ENCODE data around the gene BUD13.
"Not testable (repeated sequence)": the region's sequence is repeated elsewhere in the genome, so short reads cannot be mapped to it uniquely, and the experiment has no call there.

BUD13 gene

DNA sequence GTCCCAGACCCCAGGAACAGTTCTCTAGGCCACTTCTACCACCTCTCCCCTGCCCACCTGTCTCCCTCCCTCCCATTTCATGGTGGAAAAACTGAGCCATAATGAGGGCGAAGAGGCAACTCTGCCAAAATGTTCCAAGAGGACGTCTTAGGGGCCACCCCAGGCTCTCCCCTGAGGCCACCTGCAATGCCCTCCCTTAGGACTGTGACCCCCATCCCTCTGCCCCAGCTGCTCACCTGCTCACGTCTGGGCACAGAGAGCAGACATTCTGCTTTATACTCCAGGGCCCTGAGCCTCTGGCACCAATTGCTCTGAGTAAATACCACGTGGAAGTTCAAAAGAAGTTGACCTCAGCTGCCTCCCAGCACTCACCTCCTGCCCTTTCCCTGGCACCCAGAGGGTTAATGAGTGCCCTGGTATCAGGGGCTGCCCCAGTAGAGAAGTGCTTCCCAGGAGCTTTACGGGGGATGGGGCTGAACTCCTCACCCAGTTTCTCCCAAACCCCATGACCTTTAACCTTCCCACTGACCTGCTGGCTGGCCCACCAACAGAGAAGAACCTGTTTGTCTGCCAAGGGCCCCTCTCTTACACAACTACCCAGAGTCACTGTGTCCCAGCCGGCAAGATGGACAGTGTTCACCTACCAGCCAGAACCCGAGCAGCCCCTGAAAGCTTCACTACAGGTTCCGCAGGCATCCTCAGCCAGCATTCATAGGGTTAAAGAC, 19.5 kb upstream of the BUD13 start:
- no peak for DNase-seq

DNA sequence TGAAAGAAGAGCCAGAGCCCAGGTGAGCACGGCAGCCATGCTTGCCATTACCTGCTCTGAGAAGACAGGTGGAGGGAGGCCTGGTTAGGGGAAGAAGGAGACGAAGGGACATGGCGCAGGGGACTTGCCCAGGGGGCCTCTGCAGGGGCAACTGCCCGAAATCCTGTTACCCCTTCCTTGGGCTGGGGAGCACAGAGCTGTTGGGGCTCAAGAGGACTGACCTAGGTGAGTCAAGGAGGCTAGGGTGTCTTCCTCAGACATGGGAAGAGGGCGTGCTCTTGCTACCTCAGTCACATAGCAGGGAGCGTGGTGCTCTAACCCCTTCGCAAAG, 19.0 kb upstream of the BUD13 start, which contains the start of gene APOA5:
Gene APOA5, minus strand, starts transcription at position 67 of the 331 bp plus-strand sequence. Its CDS starts 19 bp downstream, at position 48.
- DNase-seq = no peak

DNA sequence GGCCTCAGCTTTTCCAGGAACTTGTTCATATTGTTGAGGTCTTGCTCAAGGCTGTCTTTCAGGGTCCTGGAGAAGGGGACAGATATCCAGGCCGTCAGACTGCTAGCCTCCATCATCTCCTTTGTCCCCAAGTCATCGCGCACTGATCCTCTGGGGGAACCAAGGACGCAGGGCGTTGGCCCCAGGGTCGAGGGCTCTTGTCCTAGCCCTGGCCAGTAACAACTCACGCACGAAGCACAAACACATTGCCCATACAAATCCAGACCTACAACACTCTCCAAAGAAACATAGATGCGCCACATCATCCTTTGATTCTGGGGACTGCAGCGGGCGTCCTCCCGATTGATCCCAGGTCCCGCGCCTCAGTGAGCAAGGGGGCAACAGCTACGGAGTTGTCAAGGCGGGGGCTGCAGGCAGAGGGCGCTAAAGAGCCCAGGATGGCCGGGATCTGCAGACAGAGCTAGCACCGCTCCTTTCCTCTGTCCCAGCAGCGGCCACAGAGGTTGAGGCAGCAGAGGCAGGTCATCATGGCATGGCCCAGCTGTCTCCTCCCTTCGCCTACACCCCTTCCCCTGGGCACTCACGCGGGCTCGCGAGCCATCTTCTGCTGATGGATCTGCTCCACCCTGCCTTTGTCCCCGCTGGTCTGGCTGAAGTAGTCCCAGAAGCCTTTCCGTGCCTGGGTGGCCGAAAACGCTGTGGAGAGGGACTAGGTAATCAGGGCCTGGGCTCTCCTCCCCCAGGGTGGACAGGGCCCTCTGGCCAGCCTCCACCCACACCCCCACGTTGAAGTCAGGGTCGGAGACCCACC, 18.4 kb upstream of the BUD13 start:
- DNase-seq = peak; percentile 83

DNA sequence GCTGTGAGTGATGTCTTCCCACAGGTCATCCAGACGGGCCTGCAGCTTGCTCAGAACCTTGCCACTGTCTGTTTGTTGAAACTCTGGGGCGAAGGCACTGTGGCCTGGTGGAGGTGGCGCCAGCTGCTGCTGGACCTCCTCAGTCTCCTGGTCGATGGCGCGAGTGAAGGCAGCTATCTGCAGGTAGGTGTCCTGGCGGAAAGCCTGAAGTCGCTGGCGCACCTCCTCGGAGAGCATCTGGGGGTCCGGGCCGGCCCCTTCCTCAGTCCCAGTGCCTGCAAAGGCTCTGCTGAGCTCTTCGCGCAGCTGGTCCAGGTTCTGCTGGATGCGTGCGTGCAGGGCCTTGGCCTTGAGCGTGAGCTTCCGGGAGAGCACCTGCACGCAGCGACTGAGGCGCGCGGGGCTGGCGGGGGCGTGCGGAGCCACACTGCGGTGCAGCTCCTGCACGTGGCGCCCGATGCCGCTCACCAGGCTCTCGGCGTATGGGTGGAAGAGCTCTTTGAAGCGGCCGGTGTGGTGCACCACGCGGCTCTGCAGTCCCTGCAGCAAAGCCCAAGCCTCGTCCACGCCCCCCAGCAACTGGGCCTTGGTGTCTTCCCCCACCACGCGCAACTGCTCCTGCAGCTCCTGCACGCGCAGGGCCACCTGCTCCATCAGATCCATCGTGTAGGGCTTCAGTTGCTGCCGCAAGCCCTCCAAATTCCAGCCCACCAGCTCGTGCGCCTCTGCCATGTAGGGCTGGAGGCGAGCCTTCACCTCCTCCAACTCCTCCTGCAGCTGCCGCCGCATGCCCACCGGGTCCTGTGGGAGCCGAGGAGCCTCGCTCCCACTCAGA, 17.6 kb upstream of the BUD13 start:
- DNase-seq = no peak

DNA sequence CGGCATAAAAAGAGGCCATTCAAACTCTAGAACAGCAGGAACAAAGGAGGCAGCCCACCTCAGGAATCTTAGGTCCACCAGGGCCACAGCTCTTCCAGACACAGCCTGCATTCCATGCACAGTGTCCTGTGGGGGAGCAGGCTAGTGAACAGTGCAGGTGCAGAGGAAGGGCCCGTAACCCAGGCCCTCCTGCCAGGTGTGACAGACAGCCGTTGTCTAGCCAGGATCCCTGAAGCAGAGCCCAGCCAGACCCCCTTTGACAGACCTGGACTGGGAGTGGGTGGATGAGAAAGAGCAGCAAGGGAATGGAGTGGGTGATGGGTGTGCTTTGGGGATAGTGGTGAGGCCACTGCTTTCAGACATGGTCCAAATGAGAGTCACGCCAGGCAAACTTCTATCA, 16.2 kb upstream of the BUD13 start:
- DNase-seq = no peak

DNA sequence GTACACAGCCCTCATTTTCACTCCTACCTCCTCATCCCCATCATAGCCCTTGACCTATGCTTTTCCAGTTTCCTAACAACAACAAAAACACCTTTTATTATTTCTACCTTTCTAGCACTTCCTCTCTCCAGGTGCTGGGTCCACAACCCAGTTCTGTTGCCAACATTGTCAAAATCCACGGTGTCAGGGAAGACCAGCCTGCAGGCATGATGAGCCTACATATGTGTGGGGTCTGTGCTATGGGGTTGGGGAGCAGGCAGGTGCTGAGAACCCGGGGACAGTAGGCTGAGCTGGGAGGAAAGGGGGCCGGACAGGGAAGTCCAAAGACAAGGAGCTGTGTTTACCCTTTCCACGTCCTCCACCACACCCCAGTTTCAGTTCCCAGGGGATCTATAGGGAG, 15.7 kb upstream of the BUD13 start:
- DNase-seq = no peak

DNA sequence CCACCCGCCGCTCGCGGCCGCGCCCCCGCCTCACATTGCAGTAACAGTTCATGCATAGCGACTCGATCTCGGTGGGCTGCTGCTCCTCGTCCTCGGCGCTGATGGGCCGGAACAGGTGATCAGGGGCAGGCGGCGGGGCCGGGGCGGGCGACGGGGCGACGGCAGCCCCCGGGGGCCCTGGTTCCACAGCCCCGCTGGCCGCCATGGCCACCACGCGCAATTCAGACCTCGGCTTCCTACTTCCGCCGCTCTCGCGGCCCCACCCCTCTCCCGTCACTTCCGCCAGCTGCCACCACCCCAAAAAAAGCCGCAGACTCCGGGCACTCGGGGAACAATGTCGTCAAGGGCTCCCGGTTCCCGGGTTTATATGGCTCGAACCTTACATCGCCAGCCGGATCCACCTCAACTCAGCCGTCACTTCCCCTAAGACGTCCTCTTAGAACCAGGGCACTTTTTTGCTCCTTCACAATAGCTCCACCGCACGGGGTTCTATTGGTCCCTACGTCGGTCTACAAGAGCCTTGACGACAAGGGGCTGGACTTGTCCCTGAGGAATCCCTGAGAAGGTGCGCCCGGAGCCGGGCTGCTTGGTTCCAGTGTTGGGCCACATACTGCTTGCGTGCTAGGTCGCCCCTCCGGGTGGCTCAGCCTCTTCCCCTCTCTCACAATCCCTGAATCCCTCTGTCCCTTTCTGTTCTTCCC, 15.1 kb upstream of the BUD13 start, which contains the start of gene ZPR1:
Gene ZPR1, minus strand, starts transcription at position 238 of the 701 bp plus-strand sequence. Its CDS starts 33 bp downstream, at position 205.
- DNase-seq = peak; percentile 75

DNA sequence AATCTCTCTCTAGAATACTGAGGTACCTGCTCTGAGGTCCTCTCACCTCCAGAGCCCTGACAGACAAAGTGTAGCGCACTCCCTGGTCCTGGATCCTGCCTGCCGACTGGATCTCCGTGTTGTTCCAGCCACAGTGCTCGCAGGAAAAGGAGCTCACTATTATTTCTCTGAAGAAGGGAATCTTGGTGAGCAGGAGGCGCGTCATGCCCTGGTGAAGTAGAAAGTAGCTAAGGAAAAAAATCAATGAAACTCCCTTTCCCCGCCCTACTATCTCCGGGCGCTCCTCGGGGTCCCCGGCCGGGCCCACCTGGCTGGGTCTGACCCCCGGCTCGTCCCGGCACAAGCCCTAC, 14.6 kb upstream of the BUD13 start:
- no peak for DNase-seq

DNA sequence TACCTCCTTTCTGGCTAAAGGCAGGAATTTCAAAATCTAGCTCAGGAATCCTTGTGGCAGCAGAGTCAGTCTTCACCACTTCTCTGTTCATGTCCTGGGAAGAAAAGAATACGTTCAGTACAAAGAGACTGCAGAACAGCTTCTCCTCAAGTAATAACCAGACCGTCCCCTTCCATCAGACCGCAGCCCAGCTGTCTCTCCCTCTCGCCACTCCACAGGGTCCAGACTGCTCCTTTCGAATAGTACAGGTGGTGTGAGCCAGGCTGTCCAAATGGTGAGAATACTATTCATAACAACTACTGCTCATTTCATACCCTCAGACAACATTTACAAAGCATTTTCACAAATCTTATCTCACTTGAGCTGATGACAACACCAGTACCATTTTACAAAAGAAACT, 14.2 kb upstream of the BUD13 start:
- no peak for DNase-seq

DNA sequence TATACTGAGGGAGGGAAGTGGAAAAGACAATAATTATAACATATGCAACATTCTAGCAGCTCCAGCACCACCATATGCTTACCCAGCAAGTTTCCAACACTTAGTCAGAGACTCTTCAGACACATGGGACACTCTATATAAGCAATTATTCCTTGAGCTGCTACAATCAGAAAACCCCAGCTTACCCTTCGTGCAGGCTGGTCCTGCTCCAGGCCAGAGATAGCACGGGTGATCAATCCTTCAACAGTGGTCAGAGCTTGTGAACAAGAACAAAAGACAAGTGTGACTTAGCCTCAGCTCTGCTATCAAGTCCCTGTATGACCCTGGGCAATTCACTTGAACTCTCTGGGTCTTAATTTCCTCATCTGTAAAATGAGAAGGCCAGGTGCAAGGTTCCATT, 13.5 kb upstream of the BUD13 start:
- no peak for DNase-seq

DNA sequence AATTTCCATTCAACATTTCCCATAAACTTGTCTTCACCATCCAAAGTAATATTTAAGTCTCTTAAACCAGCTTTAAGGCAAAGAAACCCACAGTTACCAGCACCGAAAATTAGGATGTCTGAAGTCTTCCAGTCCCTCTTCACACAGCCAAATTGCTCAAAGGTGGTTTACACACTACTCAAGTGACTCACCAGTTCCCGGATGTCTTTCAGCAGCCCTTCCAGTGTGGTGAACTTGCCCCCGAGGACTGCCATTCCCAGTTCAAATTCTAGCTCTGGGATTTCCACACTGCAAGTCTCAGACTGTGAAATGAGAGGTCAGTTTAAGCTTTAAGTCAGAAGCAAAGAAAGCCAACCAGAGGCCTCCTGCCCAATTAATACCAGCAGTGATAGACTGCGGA, 9.9 kb upstream of the BUD13 start:
- no peak for DNase-seq

DNA sequence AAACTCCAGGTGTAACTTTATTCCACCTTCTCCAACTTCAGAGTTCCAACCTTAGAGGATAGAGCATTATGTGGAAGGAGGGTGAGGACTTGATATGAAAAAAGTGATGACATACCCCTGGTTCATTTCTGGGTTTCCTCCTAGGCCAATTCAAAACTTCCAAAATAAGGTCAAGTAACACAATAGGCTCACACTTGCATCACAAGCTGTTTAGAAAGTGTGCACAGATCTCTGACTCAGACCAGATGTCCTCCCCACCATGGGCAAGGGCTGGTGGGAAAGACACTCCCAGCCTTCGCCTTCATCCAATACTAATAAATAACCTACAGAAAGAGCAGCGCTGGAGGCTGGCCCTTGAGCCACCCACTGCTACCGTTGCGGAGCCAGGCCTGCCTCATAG, 5.8 kb upstream of the BUD13 start:
- no peak for DNase-seq

DNA sequence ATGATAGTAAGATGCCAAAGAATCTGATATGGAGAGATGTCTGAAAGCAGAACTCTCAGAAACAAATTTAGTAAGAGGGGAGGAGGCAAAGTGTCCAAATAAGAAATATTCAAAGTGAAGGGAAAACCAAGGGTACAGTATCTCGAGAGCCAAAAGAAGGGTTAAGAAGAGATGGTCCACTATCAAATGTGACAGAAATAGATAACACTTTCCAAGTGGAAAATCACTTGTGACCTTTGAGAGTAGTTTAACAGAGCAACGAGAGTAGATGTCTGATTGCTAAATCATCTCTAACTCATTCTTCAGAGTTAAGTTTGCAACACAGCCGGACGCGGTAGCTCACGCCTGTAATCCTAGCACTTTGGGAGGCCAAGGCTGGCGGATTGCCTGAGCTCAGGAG, 4.3 kb upstream of the BUD13 start:
- DNase-seq = no peak

DNA sequence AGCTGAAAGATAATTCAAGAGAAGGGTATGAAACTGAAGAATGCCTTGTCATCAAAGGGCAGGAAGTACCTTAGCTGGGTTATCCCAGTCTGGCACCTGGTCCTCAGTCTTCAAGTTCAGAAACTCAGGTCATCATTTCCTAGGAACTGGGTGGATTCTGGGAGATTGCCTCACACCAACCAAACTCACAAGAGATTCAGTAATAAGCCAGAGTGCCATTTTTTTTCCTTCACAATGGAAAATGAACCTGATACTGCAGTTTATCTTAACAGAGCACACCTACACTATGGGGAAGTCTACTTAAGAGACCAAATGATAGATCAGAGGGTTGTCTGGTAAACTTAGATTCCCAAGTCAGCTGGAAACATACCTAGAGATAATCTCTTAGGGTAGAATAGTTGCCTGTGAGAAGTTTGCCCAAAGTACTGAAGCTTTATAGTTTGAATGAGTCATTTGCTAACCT, 3.8 kb upstream of the BUD13 start:
- DNase-seq = no peak

DNA sequence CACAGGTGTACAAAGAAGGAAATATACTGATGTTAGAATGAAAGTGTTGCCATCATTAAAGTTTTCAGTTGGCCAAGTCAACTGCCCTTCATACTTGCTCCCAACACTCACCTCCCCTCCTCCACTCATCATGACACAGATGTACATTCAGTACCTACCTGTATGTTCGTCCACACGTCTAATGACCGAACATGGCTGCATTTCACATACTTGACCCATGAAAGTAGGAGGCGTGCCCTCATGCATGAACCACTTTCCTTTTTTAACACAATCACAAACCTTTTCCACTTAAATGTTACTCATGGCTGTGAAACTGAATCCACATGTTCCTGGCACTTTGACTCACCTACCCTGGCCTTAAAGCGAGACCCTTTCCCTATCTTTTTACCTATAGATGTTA, 3.2 kb upstream of the BUD13 start:
- DNase-seq = no peak

DNA sequence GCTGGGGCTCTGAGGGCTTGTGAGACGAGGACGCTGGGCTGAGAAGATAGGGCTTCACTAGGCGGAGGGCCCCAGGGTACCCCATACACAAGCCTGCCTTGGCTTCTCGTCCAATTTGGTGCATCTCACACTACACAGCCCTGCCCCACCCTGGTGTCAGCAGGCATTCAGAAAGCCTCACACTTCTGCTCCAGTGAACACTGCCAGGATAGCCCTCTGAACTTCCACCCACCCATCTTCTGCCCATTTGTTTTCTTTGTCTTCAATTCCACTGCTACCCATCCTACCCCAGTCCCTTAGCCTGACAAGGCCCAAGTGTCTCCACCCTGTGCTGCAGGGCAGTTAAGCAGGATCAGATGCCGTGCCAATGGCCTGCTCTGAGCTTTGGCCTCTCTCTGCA, 1.9 kb upstream of the BUD13 start:
- DNase-seq = no peak

DNA sequence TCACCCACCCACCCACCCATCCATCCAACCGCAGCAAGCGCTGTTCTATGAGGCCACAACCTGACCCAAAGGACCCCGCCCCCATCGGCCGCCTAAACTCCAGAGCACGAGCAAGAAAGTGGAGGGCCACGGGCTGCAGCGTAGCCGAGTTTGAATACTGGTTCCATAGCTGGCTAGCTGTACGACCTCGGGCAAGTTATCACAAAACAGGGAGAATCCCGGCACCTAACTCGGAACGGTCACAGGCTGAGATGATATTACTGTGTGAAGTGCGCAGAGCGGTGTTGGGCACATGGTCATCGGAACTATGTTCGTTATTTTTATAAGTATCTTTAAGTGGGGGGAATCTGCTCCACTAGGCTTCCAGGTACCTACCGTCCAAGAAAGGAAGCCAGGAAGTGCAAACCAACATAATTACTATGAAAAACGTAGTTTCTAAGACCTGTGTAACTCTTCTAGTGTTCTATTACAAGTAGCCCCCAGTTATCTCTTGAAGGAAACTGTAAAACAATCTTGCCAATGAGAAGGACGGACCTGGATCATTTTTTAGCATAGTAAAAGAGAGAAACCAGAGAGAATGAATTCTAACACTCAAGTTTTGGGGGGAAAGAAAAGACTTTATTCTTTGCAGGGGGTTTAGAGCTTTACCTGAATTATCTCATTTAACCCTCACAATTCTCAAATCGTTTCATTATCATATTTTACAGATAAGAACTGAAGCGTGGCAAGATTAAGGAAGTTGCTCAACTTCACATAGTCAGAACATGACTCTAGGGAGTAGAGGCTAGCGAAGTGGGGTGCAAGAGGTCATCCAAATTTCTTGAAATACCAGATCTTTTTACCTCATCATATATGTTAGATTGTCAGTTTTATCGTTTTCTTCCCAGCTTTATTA, 663 bp upstream of the BUD13 start:
- DNase-seq = no peak

DNA sequence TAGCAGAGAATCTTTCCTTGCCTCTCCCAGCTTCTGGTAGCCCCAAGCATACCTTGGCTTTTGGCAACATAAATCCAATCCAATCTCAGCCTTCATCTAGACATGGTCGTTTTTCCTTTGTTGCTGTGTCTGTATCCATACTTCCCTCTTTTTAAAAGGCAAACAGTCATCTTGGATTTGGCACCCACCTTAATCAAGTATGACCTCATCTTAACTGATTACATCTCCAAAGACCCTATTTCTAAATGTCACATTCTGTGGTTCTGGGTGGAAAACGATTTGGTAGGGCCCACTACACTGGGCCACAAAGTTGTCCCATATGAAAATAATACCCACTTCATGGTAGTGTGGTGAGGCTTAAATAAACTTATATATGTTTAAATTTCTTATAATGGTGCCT, 852 bp downstream of the BUD13 start:
- no peak for DNase-seq

DNA sequence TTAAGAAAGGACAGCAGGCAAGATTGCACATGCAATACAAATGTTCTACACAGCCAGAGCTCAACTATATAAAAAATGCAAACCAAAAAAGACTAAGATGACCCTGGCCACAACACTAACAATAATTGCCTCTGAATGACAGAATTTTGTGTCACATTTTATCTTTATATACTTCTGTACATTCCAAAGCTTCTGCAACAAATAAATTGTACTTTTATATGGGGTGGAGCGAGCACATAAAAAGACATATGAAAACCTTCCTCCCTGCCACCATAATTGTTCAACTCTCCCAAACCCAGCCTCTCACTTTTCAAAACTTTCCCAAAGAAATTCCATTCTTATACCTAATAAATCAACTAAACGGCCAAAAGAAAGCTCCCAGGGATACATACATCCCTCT, 10.7 kb downstream of the BUD13 start:
- DNase-seq = no peak

DNA sequence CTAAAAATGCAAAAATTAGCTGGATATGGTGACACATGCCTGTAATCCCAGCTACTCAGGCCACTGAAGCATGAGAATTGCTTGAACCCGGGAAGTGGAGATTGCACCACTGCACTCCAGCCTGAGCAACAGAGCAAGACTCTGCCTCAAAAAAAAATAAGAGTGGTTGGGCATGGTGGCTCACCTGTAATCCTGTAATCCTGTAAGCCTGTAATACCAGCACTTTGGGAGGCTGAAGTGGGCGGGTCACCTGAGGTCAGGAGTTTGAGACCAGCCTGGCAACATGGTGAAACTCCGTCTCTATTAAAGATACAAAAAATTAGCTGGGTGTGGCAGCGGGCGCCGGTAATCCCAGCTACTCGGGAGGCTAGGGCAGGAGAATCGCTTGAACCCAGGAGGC, 16.7 kb downstream of the BUD13 start:
- not testable (repeated sequence) for DNase-seq

DNA sequence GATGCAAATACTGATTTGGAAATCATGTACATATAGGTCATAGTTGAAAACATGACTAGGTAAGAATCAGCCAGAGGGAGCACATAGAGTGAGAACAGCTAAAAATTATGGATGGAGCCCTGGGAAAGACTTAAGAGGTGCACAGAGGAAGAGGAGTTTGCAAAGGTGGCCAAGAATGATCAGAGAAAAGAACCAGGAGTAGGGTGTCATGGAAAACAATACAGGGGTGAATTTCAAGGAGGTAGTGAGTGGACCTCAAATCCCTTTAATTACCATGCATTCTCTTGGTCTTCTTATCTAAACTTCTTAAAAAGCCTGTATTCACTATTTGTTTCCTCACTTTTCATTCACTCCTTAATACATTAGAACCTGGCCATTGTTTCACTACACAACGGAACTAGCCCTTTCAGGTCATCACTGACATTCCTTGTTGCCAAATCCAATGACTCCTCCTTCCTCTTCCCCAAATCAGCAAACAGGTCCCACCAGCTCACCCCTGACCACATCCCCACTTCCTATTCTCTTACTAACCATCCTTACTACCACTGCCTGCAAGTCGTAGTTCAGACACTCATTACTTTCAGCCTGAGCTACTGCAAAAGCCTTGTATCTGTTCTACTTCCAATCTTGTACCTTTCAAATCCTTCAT, 22.6 kb downstream of the BUD13 start:
- DNase-seq = no peak

All from NCI-H1092 (cell line).